A172 (cell line): ENCODE data around the gene NBR1. TPM values are rescaled to one million over a fixed set of nuclear protein-coding genes. Genes with fewer than 3 reads are reported as not detected.
"Not testable (repeated sequence)": the region's sequence is repeated elsewhere in the genome, so short reads cannot be mapped to it uniquely, and the experiment has no call there.

Experiments used
- DNase-seq: peaks from one replicate; pipeline ENCODE4 v3.0.0-alpha.2; 2015; ENCODE audit warnings: low spot score
- total RNA-seq: library from RNA; depleted of rRNA; stranded (reverse); fragments of >200 nt; shearing (Covaris generic); gene quantifications from 2 replicates; pipeline ENCODE4 v1.2.3, GENCODE V29; 2014; rRNA removed

NBR1 gene
- total RNA-seq = 81.9 and 93.0 TPM in 2 replicates

GRCh38 chr17:43170766-43171585 lies at the start of gene NBR1:
Gene NBR1, plus strand, starts transcription at chr17:43171214. Its CDS starts 4,586 bp downstream, at chr17:43175800.
- peak; percentile 98 for DNase-seq

GRCh38 chr17:43125133-43125966 lies 45.7 kb upstream of the NBR1 start, which contains the start of gene BRCA1:
Gene BRCA1, minus strand, starts transcription at chr17:43125364. Its CDS starts 1,268 bp downstream, at chr17:43124096.
- DNase-seq = peak; percentile 100

- DNase-seq = no peak
These were observed 44.8 kb upstream of the NBR1 start for GRCh38 chr17:43125967-43126910.

- DNase-seq = no peak
These were observed 44.1 kb upstream of the NBR1 start for GRCh38 chr17:43126911-43127290.

GRCh38 chr17:43127333-43127876 lies 43.6 kb upstream of the NBR1 start:
- DNase-seq = not testable (repeated sequence)

GRCh38 chr17:43129671-43130010 lies 41.4 kb upstream of the NBR1 start:
- no peak for DNase-seq

- no peak for DNase-seq
These were observed 38.9 kb upstream of the NBR1 start for GRCh38 chr17:43132117-43132516.

- not testable (repeated sequence) for DNase-seq
These were observed 37.6 kb upstream of the NBR1 start for GRCh38 chr17:43133439-43133838.

- DNase-seq = no peak
These were observed 36.1 kb upstream of the NBR1 start for GRCh38 chr17:43134774-43135453.

GRCh38 chr17:43135454-43135819 lies 35.6 kb upstream of the NBR1 start:
- DNase-seq = no peak

GRCh38 chr17:43136574-43136973 lies 34.4 kb upstream of the NBR1 start:
- DNase-seq = not testable (repeated sequence)

- not testable (repeated sequence) for DNase-seq
These were observed 32.5 kb upstream of the NBR1 start for GRCh38 chr17:43138531-43138930.

GRCh38 chr17:43140396-43141332 lies 30.4 kb upstream of the NBR1 start:
- DNase-seq = no peak

GRCh38 chr17:43142153-43142552 lies 28.9 kb upstream of the NBR1 start:
- no peak for DNase-seq

- DNase-seq = no peak
These were observed 27.8 kb upstream of the NBR1 start for GRCh38 chr17:43143201-43143600.

GRCh38 chr17:43146649-43147048 lies 24.4 kb upstream of the NBR1 start:
- no peak for DNase-seq

GRCh38 chr17:43151880-43152456 lies 19.0 kb upstream of the NBR1 start:
- DNase-seq = no peak

GRCh38 chr17:43153197-43153835 lies 17.7 kb upstream of the NBR1 start:
- DNase-seq = not testable (repeated sequence)

- DNase-seq = no peak
These were observed 15.3 kb upstream of the NBR1 start for GRCh38 chr17:43155666-43156065.
